ENCODE results near the gene PROB1.
"Not testable (repeated sequence)": the region's sequence is repeated elsewhere in the genome, so short reads cannot be mapped to it uniquely, and the experiment has no call there.

The PROB1 gene

GRCh38 chr5:139393497-139394122 is 1.3 kb downstream of the PROB1 start:
- Mint-ChIP-seq H3K27me3 (peaks cover 30% of the 10 kb centered on the region), H3K4me1 (peaks cover 66% of the 10 kb centered on the region), H3K9me3 (no peaks in the 10 kb centered on the region), H3K36me3 (peaks cover 1% of the 10 kb centered on the region), H3K4me3 (peak overlapping the region; percentile 87), H3K27ac (peak overlapping the region; percentile 87)
- DNase-seq = no peak
- CTCF ChIA-PET = interaction anchor here (0.9 to 3.4 kb wide), 5 partner anchors 9 to 120 kb away, joined by 3 to 13 read pairs (median 4); partner anchors contain the start of gene PAIP2

- Mint-ChIP-seq H3K27ac (peak overlapping the region; percentile 87), H3K27me3 (peaks cover 30% of the 10 kb centered on the region), H3K36me3 (peaks cover 1% of the 10 kb centered on the region), H3K4me1 (peaks cover 72% of the 10 kb centered on the region), H3K4me3 (peak overlapping the region; percentile 87), H3K9me3 (no peaks in the 10 kb centered on the region)
- peak; percentile 88 for DNase-seq
- CTCF ChIA-PET = interaction anchor here (1.0 to 3.4 kb wide), 4 partner anchors 10 to 52 kb away, joined by 3 to 13 read pairs (median 4); partner anchors contain the start of gene PAIP2
Measured at GRCh38 chr5:139392678-139393496, 2.0 kb downstream of the PROB1 start.

GRCh38 chr5:139392324-139392677 is 2.6 kb downstream of the PROB1 start:
- peaks cover 1% of the 10 kb centered on the region for H3K36me3 Mint-ChIP-seq
- no peak for DNase-seq
- H3K27me3 Mint-ChIP-seq = peaks cover 30% of the 10 kb centered on the region
- H3K27ac Mint-ChIP-seq = peak overlapping the region; percentile 87
- H3K4me3 Mint-ChIP-seq = peak overlapping the region; percentile 87
- peaks cover 70% of the 10 kb centered on the region for H3K4me1 Mint-ChIP-seq
- H3K9me3 Mint-ChIP-seq = no peaks in the 10 kb centered on the region
- CTCF ChIA-PET = interaction anchor here (0.8 to 3.4 kb wide), 8 partner anchors 10 to 169 kb away, joined by 3 to 13 read pairs (median 4); partner anchors contain the start of genes PAIP2 and UBE2D2

- peak overlapping the region; percentile 92 for H3K27ac Mint-ChIP-seq
- DNase-seq = peak; percentile 40
- H3K27me3 Mint-ChIP-seq = peaks cover 30% of the 10 kb centered on the region
- CTCF ChIA-PET = interaction anchor here (0.5 to 3.4 kb wide), 11 partner anchors 11 to 170 kb away, joined by 3 to 13 read pairs (median 3); partner anchors contain the start of genes PAIP2 and UBE2D2
- H3K4me1 Mint-ChIP-seq = peaks cover 65% of the 10 kb centered on the region
- H3K36me3 Mint-ChIP-seq = peaks cover 1% of the 10 kb centered on the region
- peak overlapping the region; percentile 86 for H3K4me3 Mint-ChIP-seq
- no peaks in the 10 kb centered on the region for H3K9me3 Mint-ChIP-seq
Measured at GRCh38 chr5:139391570-139392323, 3.2 kb downstream of the PROB1 start.

GRCh38 chr5:139390639-139391569 is 4.0 kb downstream of the PROB1 start:
- H3K9me3 Mint-ChIP-seq = no peaks in the 10 kb centered on the region
- H3K36me3 Mint-ChIP-seq = no peaks in the 10 kb centered on the region
- peaks cover 62% of the 10 kb centered on the region for H3K4me1 Mint-ChIP-seq
- H3K4me3 Mint-ChIP-seq = peak overlapping the region; percentile 86
- peak overlapping the region; percentile 92 for H3K27ac Mint-ChIP-seq
- CTCF ChIA-PET = interaction anchor here (0.5 to 3.4 kb wide), 9 partner anchors 12 to 171 kb away, joined by 3 to 13 read pairs (median 3); partner anchors contain the start of genes PAIP2 and UBE2D2
- H3K27me3 Mint-ChIP-seq = peaks cover 30% of the 10 kb centered on the region
- DNase-seq = no peak

GRCh38 chr5:139389701-139390638 is 4.9 kb downstream of the PROB1 start, which contains the start of gene MZB1:
Gene MZB1 (minus strand): TSS chr5:139389913. CDS start chr5:139389856, 57 bp downstream.
- H3K27me3 Mint-ChIP-seq = peaks cover 24% of the 10 kb centered on the region
- peak; percentile 70 for DNase-seq
- H3K36me3 Mint-ChIP-seq = no peaks in the 10 kb centered on the region
- peaks cover 67% of the 10 kb centered on the region for H3K4me1 Mint-ChIP-seq
- no peaks in the 10 kb centered on the region for H3K9me3 Mint-ChIP-seq
- CTCF ChIA-PET = interaction anchor here (1.4 to 3.4 kb wide), 5 partner anchors 13 to 117 kb away, joined by 3 to 13 read pairs (median 7); partner anchors contain the start of gene PAIP2
- peak within 1 kb of the TSS; percentile 92 for H3K27ac Mint-ChIP-seq
- H3K4me3 Mint-ChIP-seq = peak within 1 kb of the TSS; percentile 56

GRCh38 chr5:139388198-139388821 is 6.6 kb downstream of the PROB1 start:
- CTCF ChIA-PET = interaction anchor here (0.7 to 1.5 kb wide), 3 partner anchors 14 to 187 kb away, joined by 3 to 4 read pairs (median 3); no protein-coding TSS in a partner anchor
- DNase-seq = no peak
- Mint-ChIP-seq H3K9me3 (no peaks in the 10 kb centered on the region), H3K4me3 (peak overlapping the region; percentile 26), H3K36me3 (no peaks in the 10 kb centered on the region), H3K4me1 (peaks cover 77% of the 10 kb centered on the region), H3K27ac (peak overlapping the region; percentile 37), H3K27me3 (peaks cover 11% of the 10 kb centered on the region)

GRCh38 chr5:139387611-139388197 is 7.2 kb downstream of the PROB1 start:
- no peak overlapping the region for H3K4me3 Mint-ChIP-seq
- no peaks in the 10 kb centered on the region for H3K36me3 Mint-ChIP-seq
- no peak overlapping the region for H3K27ac Mint-ChIP-seq
- H3K4me1 Mint-ChIP-seq = peaks cover 73% of the 10 kb centered on the region
- H3K27me3 Mint-ChIP-seq = peaks cover 5% of the 10 kb centered on the region
- CTCF ChIA-PET = interaction anchor here (0.7 to 1.5 kb wide), 3 partner anchors 13 to 188 kb away, joined by 3 to 4 read pairs (median 3); no protein-coding TSS in a partner anchor
- DNase-seq = no peak
- H3K9me3 Mint-ChIP-seq = no peaks in the 10 kb centered on the region

GRCh38 chr5:139386956-139387355 is 7.9 kb downstream of the PROB1 start:
- not testable (repeated sequence) for H3K4me3 Mint-ChIP-seq, H3K36me3 Mint-ChIP-seq, H3K27ac Mint-ChIP-seq, DNase-seq, H3K27me3 Mint-ChIP-seq, H3K9me3 Mint-ChIP-seq
- peaks cover 70% of the 10 kb centered on the region for H3K4me1 Mint-ChIP-seq
- CTCF ChIA-PET = interaction anchor here (1.5 kb wide), 1 partner anchor 18 kb away, joined by 4 read pairs; no protein-coding TSS in a partner anchor

GRCh38 chr5:139386050-139386438 is 8.9 kb downstream of the PROB1 start:
- H3K27me3 Mint-ChIP-seq = no peaks in the 10 kb centered on the region
- H3K27ac Mint-ChIP-seq = peak overlapping the region; percentile 50
- H3K4me1 Mint-ChIP-seq = peaks cover 61% of the 10 kb centered on the region
- DNase-seq = no peak
- CTCF ChIA-PET = no interaction called here
- no peaks in the 10 kb centered on the region for H3K9me3 Mint-ChIP-seq
- no peaks in the 10 kb centered on the region for H3K36me3 Mint-ChIP-seq
- no peak overlapping the region for H3K4me3 Mint-ChIP-seq
